Gastrocnemius medialis (tissue), 4 donors: Measurements from ENCODE around the gene MYO3B. TPM values are rescaled to one million over a fixed set of nuclear protein-coding genes. Genes with fewer than 3 reads are reported as not detected.

Experiments used
- ATAC-seq, 2 donors: fragments of 150-250 bp; one replicate each; pipeline ENCODE4 v1.9.1; 2016
- DNase-seq, 2 donors: peaks; one replicate each; pipeline ENCODE4 v3.0.0-alpha.2; 2019
- H3K27ac ChIP-seq, 4 donors: fragments of 200-600 bp; sonication (generic); 1 replicate in 1 of 4; 2 replicates in 3 of 4; pipeline ENCODE4 v1.5.1; 2016 to 2018; ENCODE audit warnings: mild to moderate bottlenecking in 2 of 4, moderate library complexity in 1 of 4
- H3K27me3 ChIP-seq, 3 donors: fragments of 200-600 bp; sonication (generic) in 2 of 3; 1 replicate in 1 of 3; 2 replicates in 2 of 3; pipeline versions ENCODE4 v1.5.1 to v1.6.0; 2016 to 2019; ENCODE audit warnings: mild to moderate bottlenecking in 1 of 3, moderate library complexity in 1 of 3
- H3K36me3 ChIP-seq, 2 donors: fragments of 200-600 bp; sonication (generic) in 1 of 2; one replicate each; pipeline ENCODE4 v1.5.1; 2017 to 2018
- H3K4me1 ChIP-seq, 2 donors: fragments of 200-600 bp; sonication (generic) in 1 of 2; one replicate each; pipeline ENCODE4 v1.5.1; 2016 to 2017; ENCODE audit warnings: mild to moderate bottlenecking in 2 of 2
- H3K4me3 ChIP-seq, 4 donors: fragments of 200-600 bp; sonication (generic) in 3 of 4; 1 replicate in 1 of 4; 2 replicates in 3 of 4; pipeline ENCODE4 v1.5.1; 2016 to 2019; ENCODE audit warnings: mild to moderate bottlenecking in 2 of 4
- H3K9me3 ChIP-seq, 3 donors: fragments of 200-600 bp; sonication (generic) in 2 of 3; 1 replicate in 1 of 3; 2 replicates in 2 of 3; pipeline ENCODE4 v1.5.1; 2016 to 2019
- CTCF ChIP-seq, 5 experiments: fragments of 450-650 bp in 3 of 5; fragments of 200-600 bp in 2 of 5; sonication (generic) in 2 of 5; IDR thresholded peaks in 4 of 5; conservative IDR thresholded peaks in 1 of 5; 1 replicate in 4 of 5; 2 replicates in 1 of 5; pipeline ENCODE4 v1.5.1; 2016 to 2019; ENCODE audit warnings: antibody characterized with exemption in 5 of 5, mild to moderate bottlenecking in 3 of 5, moderate library complexity in 3 of 5
- POLR2A ChIP-seq, 2 donors: fragments of 450-650 bp; IDR thresholded peaks; one replicate each; pipeline ENCODE4 v1.6.1; 2017; ENCODE audit warnings: antibody characterized with exemption in 2 of 2, mild to moderate bottlenecking in 2 of 2, moderate library complexity in 2 of 2
- in situ Hi-C, 4 donors: fragments of 200-750 bp; cut with MboI; loops; one replicate each; pipeline versions ENCODE4 v1.15.0 to v1.8.0; 2017; ENCODE audit warnings: low sequenced_read_pairs in 4 of 4
- intact Hi-C: fragments of 100-400 bp; cut with DNase I; formaldehyde crosslinking; loops from one replicate; pipeline ENCODE4 v1.15.1; 2023; ENCODE audit warnings: low total_unique reads
- total RNA-seq, 4 donors: library from RNA; depleted of rRNA; stranded (reverse); fragments of >200 nt; gene quantifications; one replicate each; pipeline versions ENCODE4 v1.1.0 to v1.2.3, GENCODE V29; 2016

MYO3B gene
- total RNA-seq, 4 donors from 2014 or later: 0.07 to 0.27 TPM; not detected in 2

- DNase-seq: no peak
- Histone ChIP-seq H3K27ac (no peak overlapping the region), H3K4me3 (no peak overlapping the region), H3K27me3 (no peaks in the 10 kb centered on the region), H3K4me1 (no peaks in the 10 kb centered on the region), H3K36me3 (no peaks in the 10 kb centered on the region), H3K9me3 (no peaks in the 10 kb centered on the region)
- TF ChIP-seq POLR2A (IDR thresholded peaks at IDR 0.05): no peak
- no peak for TF ChIP-seq CTCF (IDR thresholded peaks at IDR 0.05 in 4 of 5, conservative IDR thresholded peaks at IDR 0.05 in 1 of 5)
- no peak for ATAC-seq
- in situ Hi-C loops (no loop called here), intact Hi-C loops (no loop called here)
Observed at GRCh38 chr2:170204298-170204951, 26.5 kb downstream of the MYO3B start.

- no peak for TF ChIP-seq POLR2A (IDR thresholded peaks at IDR 0.05)
- TF ChIP-seq CTCF (IDR thresholded peaks at IDR 0.05 in 4 of 5, conservative IDR thresholded peaks at IDR 0.05 in 1 of 5): no peak
- H3K9me3 ChIP-seq: no peaks in the 10 kb centered on the region
- H3K4me3 ChIP-seq: no peak overlapping the region
- H3K36me3 ChIP-seq: no peaks in the 10 kb centered on the region
- intact Hi-C loops: no loop called here
- H3K4me1 ChIP-seq: no peaks in the 10 kb centered on the region
- DNase-seq (no peak), ATAC-seq (no peak)
- in situ Hi-C loops: no loop called here
- no peak overlapping the region for H3K27ac ChIP-seq
- H3K27me3 ChIP-seq: no peaks in the 10 kb centered on the region
Observed at GRCh38 chr2:170206246-170206645, 28.3 kb downstream of the MYO3B start.

GRCh38 chr2:170206805-170207407, 29.0 kb downstream of the MYO3B start:
- Histone ChIP-seq H3K4me1 (no peaks in the 10 kb centered on the region), H3K4me3 (no peak overlapping the region), H3K27me3 (no peaks in the 10 kb centered on the region), H3K27ac (no peak overlapping the region), H3K36me3 (no peaks in the 10 kb centered on the region), H3K9me3 (no peaks in the 10 kb centered on the region)
- DNase-seq: no peak
- in situ Hi-C loops: no loop called here
- intact Hi-C loops: no loop called here
- ATAC-seq: no peak
- TF ChIP-seq POLR2A (IDR thresholded peaks at IDR 0.05) (no peak), CTCF (IDR thresholded peaks at IDR 0.05 in 4 of 5, conservative IDR thresholded peaks at IDR 0.05 in 1 of 5) (no peak)

GRCh38 chr2:170207901-170208300, 30.0 kb downstream of the MYO3B start:
- H3K4me3 ChIP-seq: no peak overlapping the region
- no peaks in the 10 kb centered on the region for H3K9me3 ChIP-seq
- no peaks in the 10 kb centered on the region for H3K27me3 ChIP-seq
- ATAC-seq: no peak
- DNase-seq: no peak
- H3K27ac ChIP-seq: no peak overlapping the region
- no peaks in the 10 kb centered on the region for H3K36me3 ChIP-seq
- intact Hi-C loops: no loop called here
- TF ChIP-seq POLR2A (IDR thresholded peaks at IDR 0.05): no peak
- no peak for TF ChIP-seq CTCF (IDR thresholded peaks at IDR 0.05 in 4 of 5, conservative IDR thresholded peaks at IDR 0.05 in 1 of 5)
- H3K4me1 ChIP-seq: no peaks in the 10 kb centered on the region
- in situ Hi-C loops: no loop called here
